H4 (cell line): ENCODE data around the gene MAP4K4. TPM values are rescaled to one million over a fixed set of nuclear protein-coding genes. Genes with fewer than 3 reads are reported as not detected.

ENCODE experiments used
- DNase-seq: peaks from one replicate; pipeline ENCODE4 v3.0.0-alpha.2; 2015; ENCODE audit warnings: low spot score
- total RNA-seq: library from RNA; depleted of rRNA; stranded (reverse); fragments of >200 nt; shearing (Covaris generic); gene quantifications from 2 replicates; pipeline ENCODE4 v1.2.3, GENCODE V29; 2014

MAP4K4 gene
- total RNA-seq, 1 experiment from 2014 or later, result 26.4 TPM

GRCh38 chr2:101815739-101816391 is 118.4 kb downstream of the MAP4K4 start:
- DNase-seq, result no peak

DNA sequence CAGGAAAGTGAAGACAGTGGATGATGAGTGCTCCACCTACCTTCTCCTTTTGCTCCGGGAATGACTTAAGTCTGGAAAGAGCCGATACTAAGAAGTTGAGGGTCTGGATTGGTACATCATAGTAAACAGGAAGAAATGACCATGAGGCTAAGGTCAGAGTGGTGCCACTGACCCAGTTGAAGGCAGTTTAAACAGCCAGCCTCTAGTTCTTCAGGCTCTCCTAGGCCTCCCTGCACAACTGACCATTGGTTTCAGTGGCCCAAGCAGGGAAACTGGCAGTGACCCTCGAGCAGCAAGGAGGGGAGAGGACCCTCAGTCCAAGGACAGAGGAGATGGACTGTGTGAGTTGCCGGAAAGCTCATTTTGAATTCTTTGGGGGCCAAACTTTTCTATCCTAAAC is 119.1 kb downstream of the MAP4K4 start:
- DNase-seq, result no peak

- DNase-seq, result no peak
These were observed 120.0 kb downstream of the MAP4K4 start for GRCh38 chr2:101817481-101817880.

DNA sequence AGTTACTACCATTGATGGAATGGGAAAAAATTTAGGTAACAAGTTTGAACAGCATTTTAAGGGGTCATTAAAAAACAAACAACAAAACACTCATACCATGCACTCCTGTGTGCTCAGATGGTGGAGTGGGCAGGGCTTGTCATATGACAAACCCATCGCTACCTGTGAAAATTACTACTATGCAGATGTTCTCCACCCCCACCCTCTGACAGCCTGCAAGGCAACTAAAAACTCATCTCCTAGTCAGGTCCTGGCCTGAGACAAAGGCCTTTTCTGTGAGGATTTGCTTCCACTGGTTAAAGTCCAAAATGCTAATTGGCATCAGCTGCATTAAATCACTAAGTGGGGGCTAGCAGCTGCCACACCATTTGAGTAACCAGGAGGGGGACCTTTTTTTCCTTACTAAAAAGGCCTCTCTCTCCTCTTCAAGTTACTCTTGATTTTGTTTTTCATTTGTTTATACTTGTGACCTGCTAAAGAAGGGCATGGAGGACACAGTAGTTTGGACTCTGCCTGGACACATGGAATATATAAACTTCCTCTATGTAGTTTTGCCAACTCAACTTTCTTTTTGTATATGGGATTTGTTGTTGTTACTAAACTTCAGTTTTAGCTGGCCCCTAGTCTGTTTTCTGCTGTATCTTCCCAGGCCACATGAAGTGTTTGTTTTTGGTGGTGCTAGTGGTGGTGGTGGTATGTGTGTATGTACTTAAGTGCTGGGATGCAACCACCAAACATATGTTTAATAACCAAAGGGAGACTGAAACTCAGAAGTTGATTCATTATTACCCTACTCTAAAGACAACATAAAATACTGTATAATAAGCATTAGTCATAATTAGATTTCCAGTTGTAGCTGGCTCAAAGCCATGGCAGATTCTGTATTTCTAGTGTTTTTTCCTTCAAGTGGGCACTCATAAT is 121.3 kb downstream of the MAP4K4 start:
- peak; percentile 66 for DNase-seq

DNA sequence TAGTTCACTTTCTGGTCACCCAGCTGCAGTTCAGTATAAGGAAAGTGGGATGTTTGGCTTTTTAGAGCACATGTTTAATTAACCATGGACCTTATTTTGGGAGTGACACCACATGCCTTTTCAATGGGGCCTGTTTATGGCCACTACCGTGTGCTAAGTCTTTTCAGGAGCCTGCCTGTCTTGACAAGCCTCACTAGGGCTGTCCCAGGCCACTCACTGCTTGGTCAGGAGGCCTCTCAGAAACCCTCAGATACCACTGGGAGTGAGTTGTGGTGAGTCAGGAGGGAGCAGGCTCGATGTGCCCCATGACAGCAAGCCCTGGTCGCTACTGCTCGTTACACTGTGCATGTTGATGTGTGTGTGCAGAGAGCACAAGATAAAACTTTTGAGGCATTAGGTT is 123.0 kb downstream of the MAP4K4 start:
- DNase-seq, result peak; percentile 58

- no peak for DNase-seq
These were observed 123.7 kb downstream of the MAP4K4 start for GRCh38 chr2:101821059-101821805.

GRCh38 chr2:101821828-101822458 is 124.4 kb downstream of the MAP4K4 start:
- peak; percentile 41 for DNase-seq

GRCh38 chr2:101823347-101823791 is 125.9 kb downstream of the MAP4K4 start:
- DNase-seq, result peak; percentile 75

GRCh38 chr2:101823859-101824258 is 126.4 kb downstream of the MAP4K4 start:
- no peak for DNase-seq

- no peak for DNase-seq
These were observed 129.2 kb downstream of the MAP4K4 start for GRCh38 chr2:101826716-101827115.

- peak; percentile 85 for DNase-seq
These were observed 129.7 kb downstream of the MAP4K4 start for GRCh38 chr2:101827246-101827645.

DNA sequence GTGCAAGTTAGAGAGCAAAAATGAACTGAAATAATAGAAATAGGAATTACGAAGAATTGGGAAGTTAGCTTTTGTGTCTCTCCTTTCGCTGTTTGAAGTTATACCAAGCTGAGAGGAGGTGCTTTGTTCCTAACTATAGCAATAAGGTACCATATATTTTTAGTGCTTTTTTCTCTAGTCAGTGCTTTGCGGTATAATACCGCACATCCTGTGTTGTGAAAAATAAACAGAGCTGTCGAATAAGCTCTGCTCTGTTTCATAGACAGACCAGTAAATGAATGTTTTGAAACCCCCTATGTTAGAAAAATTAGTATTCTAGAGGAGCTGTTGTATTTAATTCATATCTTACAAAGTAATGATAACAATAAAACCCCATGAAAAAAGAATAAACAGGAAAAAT is 130.8 kb downstream of the MAP4K4 start:
- DNase-seq, result no peak

DNA sequence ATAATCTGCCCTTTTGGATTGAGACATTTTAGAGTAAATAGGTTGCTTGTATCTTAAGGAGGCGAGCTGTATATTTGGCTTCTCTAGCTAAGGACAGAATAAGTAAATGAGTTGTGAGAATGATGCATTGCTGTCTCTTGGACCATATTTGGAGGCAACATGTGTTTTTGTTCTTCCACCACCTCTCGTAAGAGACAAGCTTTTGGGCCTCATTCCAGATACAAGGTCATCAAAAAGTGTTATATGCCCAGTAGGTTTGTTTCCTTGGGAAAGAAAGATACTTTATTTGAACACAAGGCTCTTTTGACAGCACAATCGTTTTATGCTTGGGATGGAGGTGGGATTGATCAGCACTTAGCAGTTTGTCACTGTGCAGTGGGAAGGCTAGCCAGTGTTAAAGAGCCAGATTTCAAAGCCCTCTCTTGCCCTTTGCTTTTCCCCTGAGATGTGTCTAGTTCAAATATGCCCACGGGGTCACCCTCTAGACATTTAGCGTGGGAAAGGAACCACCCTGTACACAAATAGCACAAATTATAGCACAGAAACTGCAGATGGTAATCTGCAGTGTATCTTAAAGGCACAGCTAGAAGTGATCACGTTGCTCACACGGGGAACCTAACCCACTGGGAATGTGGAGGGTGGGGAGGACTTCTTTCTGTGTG is 131.3 kb downstream of the MAP4K4 start:
- DNase-seq, result no peak

- no peak for DNase-seq
These were observed 131.9 kb downstream of the MAP4K4 start for GRCh38 chr2:101829429-101829828.

- no peak for DNase-seq
These were observed 132.6 kb downstream of the MAP4K4 start for GRCh38 chr2:101830146-101830545.

- no peak for DNase-seq
These were observed 133.0 kb downstream of the MAP4K4 start for GRCh38 chr2:101830555-101830954.

DNA sequence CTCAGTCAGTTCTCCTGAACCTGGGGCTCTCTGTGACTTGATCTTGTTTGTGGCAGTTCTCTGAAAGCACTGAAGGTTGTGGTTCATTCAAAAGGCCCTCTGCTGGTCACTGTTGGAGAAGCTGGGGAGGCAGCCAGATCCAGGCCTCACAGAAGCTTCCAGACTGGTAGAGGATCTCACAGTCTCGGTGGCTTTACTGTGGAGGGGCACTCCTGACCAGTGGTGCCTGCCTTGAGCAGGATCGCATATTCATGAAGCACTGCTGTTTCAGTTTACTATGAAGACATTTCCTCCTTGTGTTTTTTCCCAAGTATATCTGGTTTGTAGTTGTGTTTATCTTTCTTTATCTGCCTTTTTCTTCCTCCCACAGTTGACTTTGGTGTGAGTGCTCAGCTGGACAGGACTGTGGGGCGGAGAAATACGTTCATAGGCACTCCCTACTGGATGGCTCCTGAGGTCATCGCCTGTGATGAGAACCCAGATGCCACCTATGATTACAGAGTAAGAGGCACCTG is 133.9 kb downstream of the MAP4K4 start:
- DNase-seq, result peak; percentile 54

DNA sequence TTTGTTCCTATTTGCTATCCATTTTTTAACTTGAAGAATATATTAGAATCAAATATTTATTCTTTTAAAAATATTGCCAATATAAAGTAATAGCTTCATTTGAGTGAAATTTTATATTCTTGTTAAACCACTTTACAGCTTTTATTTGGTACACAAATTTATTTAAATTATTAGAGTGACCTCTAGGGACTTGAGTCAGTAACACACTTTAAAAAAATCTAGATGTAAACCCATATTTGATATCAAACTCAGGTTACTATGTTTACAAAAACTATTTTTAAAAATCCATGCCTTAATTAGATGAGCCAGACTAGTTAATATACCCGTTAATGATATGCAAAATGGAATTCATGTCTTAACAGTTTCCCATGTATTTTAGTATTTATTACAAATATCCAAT is 134.6 kb downstream of the MAP4K4 start:
- DNase-seq, result no peak

GRCh38 chr2:101833890-101834523 is 136.5 kb downstream of the MAP4K4 start:
- DNase-seq, result no peak

DNA sequence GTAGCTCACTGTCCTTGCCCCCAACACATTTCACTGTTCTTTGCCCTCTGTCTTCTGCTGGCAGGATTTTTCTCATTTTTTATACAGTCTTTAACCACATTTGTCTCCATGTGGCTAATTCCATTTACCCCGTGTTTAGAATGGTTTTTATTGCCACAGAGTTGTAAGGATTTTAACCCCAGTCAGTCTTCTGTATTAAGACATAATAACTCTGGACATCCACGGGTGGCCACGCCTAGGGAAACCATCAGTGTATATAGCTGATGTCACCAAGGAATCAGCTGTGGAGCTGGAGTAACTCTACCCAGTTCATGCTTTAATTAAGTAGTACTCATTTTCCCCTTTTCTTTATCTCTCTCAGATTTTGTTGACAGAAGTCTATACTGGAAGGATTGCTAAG is 139.8 kb downstream of the MAP4K4 start:
- no peak for DNase-seq
